Activated CD4-positive, CD25-positive, alpha-beta regulatory T cell (primary cell): ENCODE results near the gene SLC46A3.
"Not testable (repeated sequence)": the region's sequence is repeated elsewhere in the genome, so short reads cannot be mapped to it uniquely, and the experiment has no call there.

Experiments
- DNase-seq, 4 experiments: peaks; one replicate each; lab custom pipeline; 2025; lab: John Stamatoyannopoulos, UW

The SLC46A3 gene

GRCh38 chr13:28730762-28731161 is 12.0 kb upstream of the SLC46A3 start:
- DNase-seq = no peak

GRCh38 chr13:28729541-28729940 is 10.8 kb upstream of the SLC46A3 start:
- no peak for DNase-seq

GRCh38 chr13:28728642-28729041 is 9.9 kb upstream of the SLC46A3 start:
- no peak for DNase-seq

- DNase-seq = no peak
These were observed 6.4 kb upstream of the SLC46A3 start for GRCh38 chr13:28725046-28725610.

GRCh38 chr13:28723806-28724205 is 5.0 kb upstream of the SLC46A3 start:
- no peak for DNase-seq

GRCh38 chr13:28719227-28720055 is 671 bp upstream of the SLC46A3 start:
- DNase-seq = no peak

- no peak for DNase-seq
These were observed 601 bp downstream of the SLC46A3 start for GRCh38 chr13:28718196-28718542.

GRCh38 chr13:28717170-28717569 is 1.6 kb downstream of the SLC46A3 start:
- DNase-seq = no peak

- DNase-seq = no peak
These were observed 2.3 kb downstream of the SLC46A3 start for GRCh38 chr13:28716511-28716910.

GRCh38 chr13:28714651-28715050 is 4.1 kb downstream of the SLC46A3 start:
- no peak for DNase-seq

- DNase-seq = no peak
These were observed 8.6 kb downstream of the SLC46A3 start for GRCh38 chr13:28710161-28710560.

- DNase-seq = no peak
These were observed 10.9 kb downstream of the SLC46A3 start for GRCh38 chr13:28707629-28708427.

- DNase-seq = no peak
These were observed 13.2 kb downstream of the SLC46A3 start for GRCh38 chr13:28705461-28706083.

GRCh38 chr13:28704919-28705318 is 13.9 kb downstream of the SLC46A3 start:
- DNase-seq = no peak

- DNase-seq = no peak
These were observed 14.5 kb downstream of the SLC46A3 start for GRCh38 chr13:28704282-28704681.

- DNase-seq = no peak
These were observed 19.5 kb downstream of the SLC46A3 start for GRCh38 chr13:28699246-28699645.

GRCh38 chr13:28697441-28697840 is 21.3 kb downstream of the SLC46A3 start:
- no peak for DNase-seq

GRCh38 chr13:28693605-28694491 is 24.9 kb downstream of the SLC46A3 start:
- DNase-seq = not testable (repeated sequence)

- DNase-seq = no peak
These were observed 32.9 kb downstream of the SLC46A3 start for GRCh38 chr13:28685892-28686291.

- no peak for DNase-seq
These were observed 33.7 kb downstream of the SLC46A3 start for GRCh38 chr13:28685114-28685513.

- no peak for DNase-seq
These were observed 34.5 kb downstream of the SLC46A3 start for GRCh38 chr13:28684257-28684656.
